GM18498 (cell line): Measurements from ENCODE around the gene ALPP.
"Not testable (repeated sequence)": the region's sequence is repeated elsewhere in the genome, so short reads cannot be mapped to it uniquely, and the experiment has no call there.

Experiments used
- ATAC-seq: cut with Tn5 transposase; IDR thresholded peaks from one replicate; pipeline ENCODE4 v1.9.1; 2021; ENCODE audit warnings: mild to moderate bottlenecking, moderate library complexity; ENCODE audit not compliant: unreplicated experiment

The ALPP gene

GRCh38 chr2:232378735-232379151 lies at the start of gene ALPP:
Gene ALPP, plus strand, starts transcription at chr2:232378751. Its CDS starts 52 bp downstream, at chr2:232378803.
- ATAC-seq: not testable (repeated sequence)

GRCh38 chr2:232329716-232330067 lies 48.9 kb upstream of the ALPP start:
- no peak for ATAC-seq

GRCh38 chr2:232330068-232330999 lies 48.2 kb upstream of the ALPP start:
- ATAC-seq: no peak

GRCh38 chr2:232331061-232331460 lies 47.5 kb upstream of the ALPP start:
- ATAC-seq: not testable (repeated sequence)

- not testable (repeated sequence) for ATAC-seq
These were observed 46.9 kb upstream of the ALPP start for GRCh38 chr2:232331641-232332040.

- ATAC-seq: not testable (repeated sequence)
These were observed 46.2 kb upstream of the ALPP start for GRCh38 chr2:232332244-232332939.

- no peak for ATAC-seq
These were observed 45.7 kb upstream of the ALPP start for GRCh38 chr2:232332940-232333259.

GRCh38 chr2:232333361-232334135 lies 45.0 kb upstream of the ALPP start:
- no peak for ATAC-seq

GRCh38 chr2:232334136-232334884 lies 44.2 kb upstream of the ALPP start:
- not testable (repeated sequence) for ATAC-seq

GRCh38 chr2:232334885-232335205 lies 43.7 kb upstream of the ALPP start:
- ATAC-seq: not testable (repeated sequence)

GRCh38 chr2:232335206-232335858 lies 43.2 kb upstream of the ALPP start:
- ATAC-seq: not testable (repeated sequence)

- ATAC-seq: no peak
These were observed 42.7 kb upstream of the ALPP start for GRCh38 chr2:232335859-232336215.

GRCh38 chr2:232336241-232336736 lies 42.3 kb upstream of the ALPP start:
- ATAC-seq: no peak

GRCh38 chr2:232336981-232337720 lies 41.4 kb upstream of the ALPP start:
- no peak for ATAC-seq

- ATAC-seq: not testable (repeated sequence)
These were observed 40.3 kb upstream of the ALPP start for GRCh38 chr2:232338094-232338758.

GRCh38 chr2:232338759-232339106 lies 39.8 kb upstream of the ALPP start:
- ATAC-seq: no peak

- no peak for ATAC-seq
These were observed 39.1 kb upstream of the ALPP start for GRCh38 chr2:232339121-232340081.
